K562 (cell line): ENCODE data around the gene TNFAIP3. TPM values are rescaled to one million over a fixed set of nuclear protein-coding genes. Genes with fewer than 3 reads are reported as not detected.

Experiments
- ATAC-seq: fragments of 200-7000 bp; cut with Tn5 transposase; 3 replicates; pipeline ENCODE4 v1.9.1; 2020; ENCODE audit warnings: moderate library complexity
- BruUV-seq: library from RNA; stranded (reverse); fragments of 400-500 nt; replicated peaks from 2 replicates; lab custom pipeline; 2021; lab: Mats Ljungman, UMichigan
- CTCF ChIA-PET: fragments of 300-600 bp; formaldehyde crosslinking; extraction: SDS; loops from one replicate; lab custom pipeline; 2021; ENCODE audit warnings: low intra/inter-chr PET ratio; lab: Yijun Ruan, JAX
- POLR2A ChIA-PET: fragments of 300-600, 350-650 bp; sonication (Branson Sonifier 250); formaldehyde crosslinking; extraction: SDS; loops from one replicate; lab custom pipeline; 2021; ENCODE audit warnings: antibody characterized with exemption, inconsistent platforms; lab: Yijun Ruan, JAX
- DNase-seq, 4 experiments: peaks; one replicate each; pipeline versions ENCODE4 v3.0.0 to v3.0.0-alpha.2; 2011 to 2018; ENCODE audit warnings: low spot score in 3 of 4, mixed read lengths in 3 of 4; ENCODE audit errors: extremely low read depth in 1 of 4
- FAIRE-seq: peaks from 2 replicates; lab custom pipeline; 2011; peaks lifted over from hg19 to GRCh38; lab: Jason Lieb, UNC
- H2AFZ ChIP-seq: 2 replicates; pipeline ENCODE4 v1.6.0; 2011; ENCODE audit warnings: low read depth, low read length, control low read depth, inconsistent platforms
- H3K27ac ChIP-seq: fragments of 200-600 bp; 3 replicates; pipeline ENCODE4 v1.8.0; 2011; ENCODE audit warnings: low read depth, mild to moderate bottlenecking, control low read depth, inconsistent platforms, low read length, moderate library complexity, mixed read lengths; ENCODE audit errors: extremely low read depth
- H3K27me3 ChIP-seq, 2 experiments: fragments of 300-600 bp in 1 of 2; 2 replicates in 1 of 2; 3 replicates in 1 of 2; pipeline versions ENCODE4 v1.6.0 to v1.8.0; 2011; ENCODE audit warnings: inconsistent platforms in 2 of 2, low read length in 2 of 2, mild to moderate bottlenecking in 1 of 2, mixed read lengths in 1 of 2, moderate library complexity in 1 of 2; ENCODE audit not compliant: control insufficient read depth in 2 of 2, insufficient read depth in 2 of 2
- H3K36me3 ChIP-seq: fragments of 300-600 bp; 3 replicates; pipeline ENCODE4 v1.8.0; 2011; ENCODE audit warnings: mild to moderate bottlenecking, low read length, inconsistent platforms; ENCODE audit not compliant: control insufficient read depth, insufficient read depth
- H3K4me1 ChIP-seq, 2 experiments: fragments of 200-600 bp in 1 of 2; replicated peaks in 1 of 2; 2 replicates in 1 of 2; 3 replicates in 1 of 2; pipeline versions ENCODE4 v1.5.1 to v1.8.0; 2011; ENCODE audit warnings: inconsistent platforms in 2 of 2, low read length in 2 of 2, mild to moderate bottlenecking in 1 of 2, mixed read lengths in 1 of 2, moderate library complexity in 1 of 2; ENCODE audit not compliant: control insufficient read depth in 2 of 2, insufficient read depth in 2 of 2
- H3K4me2 ChIP-seq: 2 replicates; pipeline ENCODE4 v1.6.1; 2011; ENCODE audit warnings: low read length, control low read depth, inconsistent platforms, mixed read lengths; ENCODE audit not compliant: insufficient read depth
- H3K4me3 ChIP-seq: fragments of 200-600 bp; sonication (generic), shearing (Covaris generic); 2 replicates; pipeline ENCODE4 v1.5.1; 2016; ENCODE audit warnings: control low read depth, inconsistent platforms
- H3K79me2 ChIP-seq: fragments of 200-600 bp; 3 replicates; pipeline ENCODE4 v1.8.0; 2011; ENCODE audit warnings: low read length, inconsistent platforms; ENCODE audit not compliant: control insufficient read depth, insufficient read depth
- H3K9ac ChIP-seq, 2 experiments: 2 replicates each; pipeline versions ENCODE4 v1.6.0 to v1.6.1; 2011; ENCODE audit warnings: low read depth in 2 of 2, low read length in 2 of 2, control low read depth in 1 of 2, inconsistent platforms in 1 of 2, mild to moderate bottlenecking in 1 of 2, mixed read lengths in 1 of 2; ENCODE audit not compliant: insufficient read depth in 1 of 2
- H3K9me1 ChIP-seq: one replicate; pipeline ENCODE4 v1.6.0; 2011; ENCODE audit warnings: inconsistent platforms, mild to moderate bottlenecking, low read length, moderate library complexity; ENCODE audit not compliant: control insufficient read depth, insufficient read depth
- H3K9me3 ChIP-seq: replicated peaks from 2 replicates; pipeline ENCODE4 v1.5.1; 2011; ENCODE audit warnings: low read depth, low read length, inconsistent platforms; ENCODE audit not compliant: control insufficient read depth, insufficient read depth
- H4K20me1 ChIP-seq: replicated peaks from 2 replicates; pipeline ENCODE4 v1.6.1; 2011; ENCODE audit warnings: low read length, inconsistent platforms, mixed read lengths; ENCODE audit not compliant: control insufficient read depth, insufficient read depth
- ADNP ChIP-seq: fragments of 200-800 bp; sonication (Bioruptor generic); IDR thresholded peaks from 2 replicates; pipeline ENCODE4 v1.6.1; 2016; ENCODE audit warnings: missing genetic modification characterization, missing compliant biosample characterization
- BHLHE40 ChIP-seq: IDR thresholded peaks from 2 replicates; pipeline ENCODE4 v1.6.1; 2011; ENCODE audit warnings: low read length, improper control_type of control experiment
- CXXC5 ChIP-seq: fragments of 250-450 bp; sonication (Bioruptor Pico); IDR thresholded peaks from 2 replicates; pipeline ENCODE4 v1.8.0; 2022; ENCODE audit warnings: inconsistent platforms, mild to moderate bottlenecking, moderate library complexity
- EGR1 ChIP-seq: fragments of 450-650 bp; conservative IDR thresholded peaks from 2 replicates; pipeline ENCODE4 v1.6.1; 2017; ENCODE audit warnings: mild to moderate bottlenecking
- ESRRA ChIP-seq: fragments of 450-650 bp; IDR thresholded peaks from 2 replicates; pipeline ENCODE4 v1.6.1; 2014; ENCODE audit warnings: low read depth, mild to moderate bottlenecking, moderate library complexity, borderline replicate concordance
- ETV5 ChIP-seq: sonication (generic); formaldehyde crosslinking; IDR thresholded peaks from 2 replicates; pipeline ENCODE4 v1.4.0; 2020; ENCODE audit warnings: low read depth, mild to moderate bottlenecking, missing genetic modification reagents
- L3MBTL2 ChIP-seq: fragments of 450-650 bp; IDR thresholded peaks from 2 replicates; pipeline ENCODE4 v1.6.1; 2016; ENCODE audit warnings: mild to moderate bottlenecking, moderate library complexity
- NFE2 ChIP-seq: IDR thresholded peaks from 2 replicates; pipeline ENCODE4 v1.6.1; 2014; ENCODE audit warnings: antibody characterized with exemption, low read depth
- NR2C1 ChIP-seq, 2 experiments: fragments of 450-650 bp; IDR thresholded peaks; 2 replicates each; pipeline ENCODE4 v1.6.1; 2017; ENCODE audit warnings: mild to moderate bottlenecking in 2 of 2, antibody characterized with exemption in 1 of 2, inconsistent platforms in 1 of 2, missing compliant biosample characterization in 1 of 2, missing genetic modification characterization in 1 of 2
- PHB2 ChIP-seq: fragments of 450-650 bp; IDR thresholded peaks from 2 replicates; pipeline ENCODE4 v1.6.1; 2017; ENCODE audit warnings: low read depth
- RCOR1 ChIP-seq, 2 experiments: IDR thresholded peaks; 2 replicates each; pipeline ENCODE4 v1.6.1; 2012; ENCODE audit warnings: low read depth in 2 of 2, low read length in 2 of 2, borderline replicate concordance in 1 of 2, improper control_type of control experiment in 1 of 2
- SMARCA4 ChIP-seq: fragments of 450-650 bp; IDR thresholded peaks from 2 replicates; pipeline ENCODE4 v1.6.1; 2016
- TBL1XR1 ChIP-seq, 2 experiments: IDR thresholded peaks; 2 replicates each; pipeline ENCODE4 v1.6.1; 2012; ENCODE audit warnings: improper control_type of control experiment in 2 of 2, low read length in 2 of 2, mild to moderate bottlenecking in 1 of 2
- TOE1 ChIP-seq, 2 experiments: fragments of 450-650 bp in 1 of 2; sonication (generic) in 1 of 2; formaldehyde crosslinking in 1 of 2; IDR thresholded peaks; 2 replicates each; pipeline versions ENCODE4 v1.7.1 to v1.8.0; 2016 to 2022; ENCODE audit warnings: borderline replicate concordance in 2 of 2, mild to moderate bottlenecking in 2 of 2, antibody characterized with exemption in 1 of 2, inconsistent platforms in 1 of 2, low read depth in 1 of 2, missing genetic modification reagents in 1 of 2, moderate library complexity in 1 of 2
- ZBTB2 ChIP-seq: fragments of 450-650 bp; IDR thresholded peaks from 2 replicates; pipeline ENCODE4 v1.6.1; 2016; ENCODE audit warnings: antibody characterized with exemption
- ZHX1 ChIP-seq: fragments of 150-350 bp; conservative IDR thresholded peaks from 2 replicates; pipeline ENCODE4 v1.6.1; 2014; ENCODE audit warnings: low read length
- WGBS: fragments of 100-300 bp; shearing (Covaris generic); methylation state at CpG from one replicate; pipeline ENCODE4 v1.1.6; 2016; ENCODE audit warnings: low coverage, mixed read lengths; ENCODE audit not compliant: insufficient coverage; ENCODE audit errors: missing lambda C conversion rate; 5-methylcytosine and 5-hydroxymethylcytosine counted together
- in situ Hi-C: fragments of 300-500 bp; cut with MboI; formaldehyde crosslinking; loops from 4 replicates; pipeline ENCODE4 v1.15.0; 2018; ENCODE audit warnings: inconsistent platforms, mixed read lengths
- intact Hi-C: fragments of 100-400 bp; cut with micrococcal nuclease; formaldehyde crosslinking; loops from 2 replicates; pipeline ENCODE4 v1.14.2; 2022
- polyA plus RNA-seq, 8 experiments: library from polyadenylated mRNA; depleted of rRNA in 4 of 8; stranded (reverse) in 5 of 8; unstranded in 3 of 8; fragments of >200 nt; fragmentation: Nextera tagmentation in 2 of 8; fragmentation: Illumina TruSeq in 1 of 8; extraction: Ambion mirVana in 2 of 8; extraction: Trizol in 1 of 8; gene quantifications; 2 replicates each; pipeline versions ENCODE4 v1.2.1 to v1.2.3, GENCODE V29; 2011 to 2014; ENCODE audit warnings: inconsistent platforms in 1 of 8, missing spikeins in 1 of 8
- total RNA-seq, 7 experiments: library from RNA; depleted of rRNA in 6 of 7; stranded (reverse); fragments of >200 nt in 6 of 7; fragmentation: Illumina TruSeq in 2 of 7; extraction: Trizol in 2 of 7; gene quantifications; 2 replicates each; pipeline versions ENCODE4 v1.2.1 to v1.2.3, GENCODE V29; 2011 to 2021; ENCODE audit warnings: low replicate concordance in 1 of 7
- TF ChIP-seq, protein P1 (sequence below): fragments of 250-450 bp; sonication (Bioruptor Pico); IDR thresholded peaks from 2 replicates; pipeline ENCODE4 v1.8.0; 2022; ENCODE audit warnings: moderate library complexity, mild to moderate bottlenecking, inconsistent platforms

TNFAIP3 gene
- total and polyA plus RNA-seq, 9 of the 15 experiments (the other 6 are each of a cell fraction or from before 2014, with no cell fraction given): 0.79 to 17.0 (median 6.4) TPM

DNA sequence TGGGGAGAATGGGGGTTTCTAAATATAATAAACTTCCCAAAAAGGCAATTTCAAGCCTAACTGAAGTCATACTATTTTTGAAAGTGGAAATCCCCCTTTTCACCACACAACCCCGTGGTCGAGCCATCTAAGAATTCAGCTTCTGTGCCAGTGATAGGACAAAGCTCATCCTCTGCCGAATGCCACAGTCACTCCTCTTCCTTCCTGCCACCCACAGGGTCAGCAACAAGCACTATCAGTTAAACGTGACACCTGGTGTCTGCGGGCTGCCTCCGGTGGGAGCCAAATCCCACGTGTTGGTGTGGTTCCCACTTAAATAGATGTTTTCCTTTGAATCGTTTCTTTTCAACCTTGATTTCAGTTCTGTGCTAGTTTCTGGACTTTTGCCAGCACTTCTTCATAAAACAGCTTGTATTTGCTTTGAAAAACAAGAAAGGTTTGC, 60.7 kb downstream of the TNFAIP3 start:
- no TSS peak for BruUV-seq
- FAIRE-seq: no peak
- WGBS: 7% methylated on average over 8 of the region's 8 CpGs
- no peak overlapping the region for H3K4me3 ChIP-seq
- in situ Hi-C loops: no loop called here
- intact Hi-C loops: no loop called here
- no peaks in the 10 kb centered on the region for H3K9me3 ChIP-seq
- ATAC-seq: peak; percentile 42
- H3K79me2 ChIP-seq: no peaks in the 10 kb centered on the region
- CTCF ChIA-PET: no interaction called here
- H3K4me2 ChIP-seq: no peak overlapping the region; the same call in 1 of the 2 replicates
- peak overlapping the region; percentile 81 for H2AFZ ChIP-seq
- no peaks in the 10 kb centered on the region for H3K9me1 ChIP-seq
- POLR2A ChIA-PET: interaction anchor here (0.8 to 1.9 kb wide), 4 partner anchors 8 to 65 kb away, joined by 3 to 5 read pairs (median 3); no protein-coding TSS in a partner anchor
- peaks cover 4 to 30% of the 10 kb centered on the region in 2 experiments; a peak in 4 of 5 replicates for H3K4me1 ChIP-seq
- no peaks in the 10 kb centered on the region for H4K20me1 ChIP-seq
- no peaks in the 10 kb centered on the region for H3K27me3 ChIP-seq
- no peak overlapping the region for H3K27ac ChIP-seq
- DNase-seq: peak in 1 of 4 experiments; percentile 49
- peak overlapping the region in 1 of 2 experiments; percentile 68; a peak in 1 of 4 replicates for H3K9ac ChIP-seq
- H3K36me3 ChIP-seq: no peaks in the 10 kb centered on the region
- TF ChIP-seq CXXC5 (CRISPR knock-in tag) (peak; percentile 66; the same call in 1 of the 2 replicates), RCOR1 (IDR thresholded peaks at IDR 0.05; ENCODE audit: borderline replicate concordance in 1 of 2, low read depth in 2 of 2, low read length in 2 of 2) (0 out of 4 replicates have a peak, but pooled peaks of 1 of the 2 experiments have one; percentile 21), NR2C1 (IDR thresholded peaks at IDR 0.05) (no peak), NR2C1 (tag; IDR thresholded peaks at IDR 0.05) (0 out of 2 replicates have a peak, but pooled peaks have one; percentile 16), TBL1XR1 (IDR thresholded peaks at IDR 0.05; ENCODE audit: low read length in 2 of 2) (peak in 1 of 2 experiments; percentile 44; a peak in 1 of 4 replicates), ETV5 (CRISPR knock-in tag) (0 out of 2 replicates have a peak, but pooled peaks have one; percentile 43), ESRRA (no peak), EGR1 (peak; percentile 26; the same call in 1 of the 2 replicates), SMARCA4 (0 out of 2 replicates have a peak, but pooled peaks have one; percentile 14), L3MBTL2 (peak; percentile 85), ADNP (tag) (no peak), PHB2 (no peak), BHLHE40 (peak; percentile 80), NFE2 (no peak), ZBTB2 (no peak), TOE1 (IDR thresholded peaks at IDR 0.05; ENCODE audit: borderline replicate concordance) (no peak), TOE1 (CRISPR knock-in tag; IDR thresholded peaks at IDR 0.05; ENCODE audit: borderline replicate concordance, low read depth) (no peak), ZHX1 (no peak)
- TF ChIP-seq, protein P1, sequence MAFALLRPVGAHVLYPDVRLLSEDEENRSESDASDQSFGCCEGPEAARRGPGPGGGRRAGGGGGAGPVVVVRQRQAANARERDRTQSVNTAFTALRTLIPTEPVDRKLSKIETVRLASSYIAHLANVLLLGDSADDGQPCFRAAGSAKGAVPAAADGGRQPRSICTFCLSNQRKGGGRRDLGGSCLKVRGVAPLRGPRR: no peak
